Glutamatergic neuron (in vitro differentiated cells): ENCODE data around the gene IL19. TPM values are rescaled to one million over a fixed set of nuclear protein-coding genes. Genes with fewer than 3 reads are reported as not detected.
A peak's percentile ranks its signal among the peaks of the same experiment; 100 is the strongest.

ENCODE experiments used
- DNase-seq: peaks from one replicate; pipeline ENCODE4 v3.0.0; 2022
- H3K27ac Mint-ChIP-seq: one replicate; pipeline ENCODE4 v1.8.0; 2020; ENCODE audit warnings: mild to moderate bottlenecking, mixed read lengths, inconsistent platforms; ENCODE audit not compliant: unreplicated experiment
- H3K27me3 Mint-ChIP-seq: one replicate; pipeline ENCODE4 v1.8.0; 2020; ENCODE audit warnings: mild to moderate bottlenecking, moderate library complexity, mixed read lengths, inconsistent platforms; ENCODE audit not compliant: unreplicated experiment
- H3K36me3 Mint-ChIP-seq: one replicate; pipeline ENCODE4 v1.8.0; 2020; ENCODE audit warnings: mild to moderate bottlenecking, mixed read lengths, inconsistent platforms; ENCODE audit not compliant: unreplicated experiment
- H3K4me1 Mint-ChIP-seq: one replicate; pipeline ENCODE4 v1.8.0; 2020; ENCODE audit warnings: mild to moderate bottlenecking, low read depth, mixed read lengths, inconsistent platforms; ENCODE audit not compliant: unreplicated experiment
- H3K4me3 Mint-ChIP-seq: one replicate; pipeline ENCODE4 v1.8.0; 2020; ENCODE audit warnings: mild to moderate bottlenecking, mixed read lengths, inconsistent platforms; ENCODE audit not compliant: unreplicated experiment
- H3K9me3 Mint-ChIP-seq: one replicate; pipeline ENCODE4 v1.8.0; 2020; ENCODE audit warnings: mild to moderate bottlenecking, moderate library complexity, mixed read lengths, inconsistent platforms; ENCODE audit not compliant: unreplicated experiment
- CTCF ChIP-seq: fragments of 200-600 bp; sonication (generic); IDR thresholded peaks from one replicate; pipeline ENCODE4 v1.5.0; 2021; ENCODE audit not compliant: partially characterized antibody, unreplicated experiment
- total RNA-seq: library from RNA; stranded (reverse); fragmentation: NEBNext Ultra II Directional; extraction: Animal tissue kit (Norgen Biotek cat#: 25700); gene quantifications from one replicate; pipeline ENCODE4 v1.2.1, GENCODE V29; 2021; ENCODE audit not compliant: unreplicated experiment

The IL19 gene
- total RNA-seq, 1 donor from 2014 or later, result not detected

GRCh38 chr1:206732508-206732907 lies 38.1 kb upstream of the IL19 start:
- Mint-ChIP-seq H3K27ac (peak overlapping the region; percentile 23), H3K9me3 (peaks cover 7% of the 10 kb centered on the region)
- TF ChIP-seq CTCF, result no peak

GRCh38 chr1:206732992-206733391 lies 37.6 kb upstream of the IL19 start:
- Mint-ChIP-seq H3K36me3 (peaks cover 4% of the 10 kb centered on the region), H3K9me3 (peaks cover 7% of the 10 kb centered on the region), H3K4me1 (peaks cover 8% of the 10 kb centered on the region), H3K27me3 (peaks cover 8% of the 10 kb centered on the region), H3K4me3 (no peak overlapping the region), H3K27ac (peak overlapping the region; percentile 68)
- DNase-seq, result no peak
- no peak for TF ChIP-seq CTCF

More at GRCh38 chr1:206732508-206732907, 38.1 kb upstream of the IL19 start:
- H3K4me1 Mint-ChIP-seq, result peaks cover 7% of the 10 kb centered on the region
- peaks cover 6% of the 10 kb centered on the region for H3K27me3 Mint-ChIP-seq
- no peak overlapping the region for H3K4me3 Mint-ChIP-seq
- DNase-seq, result no peak
- H3K36me3 Mint-ChIP-seq, result peaks cover 4% of the 10 kb centered on the region

- no peak overlapping the region for H3K27ac Mint-ChIP-seq
- H3K4me3 Mint-ChIP-seq, result no peak overlapping the region
- H3K9me3 Mint-ChIP-seq, result peaks cover 12% of the 10 kb centered on the region
- H3K27me3 Mint-ChIP-seq, result peaks cover 10% of the 10 kb centered on the region
- peak; percentile 70 for DNase-seq
- peak; percentile 85 for TF ChIP-seq CTCF
- H3K4me1 Mint-ChIP-seq, result peaks cover 18% of the 10 kb centered on the region
- H3K36me3 Mint-ChIP-seq, result peaks cover 4% of the 10 kb centered on the region
These were observed 36.0 kb upstream of the IL19 start for GRCh38 chr1:206734499-206735142.

GRCh38 chr1:206735553-206736031 lies 35.0 kb upstream of the IL19 start:
- DNase-seq, result no peak
- TF ChIP-seq CTCF, result no peak
- no peak overlapping the region for H3K4me3 Mint-ChIP-seq
- H3K36me3 Mint-ChIP-seq, result peaks cover 4% of the 10 kb centered on the region
- peaks cover 10% of the 10 kb centered on the region for H3K27me3 Mint-ChIP-seq
- no peak overlapping the region for H3K27ac Mint-ChIP-seq
- H3K9me3 Mint-ChIP-seq, result peaks cover 12% of the 10 kb centered on the region
- H3K4me1 Mint-ChIP-seq, result peaks cover 20% of the 10 kb centered on the region
